ENCODE results near the gene CSDE1.

CSDE1 gene

DNA sequence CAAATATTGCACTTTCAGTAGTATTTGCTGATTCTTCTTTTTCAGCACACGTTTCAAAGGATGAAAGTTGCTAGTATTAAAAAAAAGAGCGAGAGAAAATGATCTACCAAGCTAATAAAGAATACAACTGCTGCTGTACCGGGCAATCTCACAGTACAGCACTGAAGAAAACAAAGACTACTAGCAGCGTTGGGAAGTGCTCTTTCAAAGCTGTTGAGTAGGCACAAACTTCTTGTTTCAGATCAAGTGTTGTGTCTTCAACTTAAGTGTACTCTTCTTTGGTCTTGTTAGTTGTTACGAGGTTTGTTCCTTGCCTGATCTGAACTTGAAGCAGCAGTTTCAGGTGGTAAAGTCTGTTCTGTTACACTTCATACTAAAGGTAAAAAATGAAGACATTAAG lies 7.9 kb downstream of the CSDE1 start:
- DNase-seq (ENCODE audit: low read depth in 2 of 2), result no peak

DNA sequence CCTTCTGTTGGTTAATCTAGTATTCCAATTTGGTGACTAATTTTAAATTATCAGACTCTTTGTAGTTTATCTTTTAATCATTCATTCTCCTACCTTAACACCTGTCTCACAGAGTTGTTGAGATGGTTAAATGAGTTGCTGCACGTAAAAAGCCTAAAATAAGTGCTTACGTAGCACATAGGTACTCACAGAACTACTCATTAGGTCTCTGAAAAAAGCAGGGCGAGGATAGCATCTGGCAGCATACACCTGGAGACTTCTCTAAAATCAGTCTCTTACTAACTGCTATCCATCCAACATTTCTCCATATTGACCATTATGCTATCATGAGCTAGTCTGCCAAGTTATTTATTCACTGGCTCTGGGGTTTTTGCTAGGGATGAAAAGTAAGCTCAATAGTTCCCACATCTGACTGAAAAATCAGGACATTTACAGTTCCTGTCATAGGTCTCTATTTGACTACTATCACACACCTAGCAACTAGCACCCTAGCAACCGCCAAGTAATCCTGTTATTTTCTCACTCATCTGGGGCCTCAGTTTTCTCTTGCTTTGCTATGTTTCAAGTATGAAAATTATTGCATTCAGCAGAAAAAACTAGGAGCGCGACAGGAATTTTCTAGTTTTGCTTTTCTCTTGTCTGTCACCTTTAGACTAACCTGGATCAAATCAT lies 11.2 kb downstream of the CSDE1 start:
- no peak for DNase-seq (ENCODE audit: low read depth in 2 of 2)

- DNase-seq (ENCODE audit: low read depth in 2 of 2), result no peak
Measured at GRCh38 chr1:114745291-114745690, 12.5 kb downstream of the CSDE1 start.

DNA sequence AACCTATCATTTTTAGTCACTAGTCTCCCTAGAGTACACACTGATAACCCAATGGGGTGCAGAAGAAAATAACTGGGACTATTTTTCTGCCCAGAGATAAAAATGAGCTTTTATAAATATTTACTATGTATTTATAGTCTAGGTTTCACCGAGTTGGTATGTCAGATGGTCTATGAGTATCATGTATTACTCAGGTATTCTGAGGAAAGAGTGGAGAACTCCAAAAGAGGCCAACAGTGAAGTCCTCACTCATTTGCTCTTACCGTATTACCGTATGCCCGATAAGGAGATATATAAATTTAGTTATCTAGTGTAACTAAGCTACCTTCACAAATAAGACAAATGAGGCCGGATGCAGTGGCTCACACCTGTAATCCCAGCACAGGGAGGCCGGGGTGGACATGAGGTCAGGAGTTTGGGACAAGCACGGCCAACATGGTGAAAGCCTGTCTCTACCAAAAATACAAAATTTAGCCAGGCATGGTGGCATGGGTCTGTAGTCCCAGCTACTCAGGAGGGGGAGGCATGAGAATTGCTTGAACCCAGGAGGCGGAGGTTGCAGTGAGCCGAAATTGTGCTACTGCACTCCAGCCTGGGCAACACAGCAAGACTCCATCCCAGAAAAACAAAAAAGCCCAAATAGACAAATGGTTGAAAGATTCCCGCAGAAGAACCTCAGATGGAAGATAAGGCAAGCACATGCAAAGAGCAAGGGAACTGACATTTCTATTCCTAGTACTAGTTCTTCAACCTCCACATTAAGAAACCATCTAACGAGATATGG lies 15.6 kb downstream of the CSDE1 start:
- no peak for DNase-seq (ENCODE audit: low read depth in 2 of 2)

GRCh38 chr1:114740331-114740730 lies 17.5 kb downstream of the CSDE1 start:
- no peak for DNase-seq (ENCODE audit: low read depth in 2 of 2)

DNA sequence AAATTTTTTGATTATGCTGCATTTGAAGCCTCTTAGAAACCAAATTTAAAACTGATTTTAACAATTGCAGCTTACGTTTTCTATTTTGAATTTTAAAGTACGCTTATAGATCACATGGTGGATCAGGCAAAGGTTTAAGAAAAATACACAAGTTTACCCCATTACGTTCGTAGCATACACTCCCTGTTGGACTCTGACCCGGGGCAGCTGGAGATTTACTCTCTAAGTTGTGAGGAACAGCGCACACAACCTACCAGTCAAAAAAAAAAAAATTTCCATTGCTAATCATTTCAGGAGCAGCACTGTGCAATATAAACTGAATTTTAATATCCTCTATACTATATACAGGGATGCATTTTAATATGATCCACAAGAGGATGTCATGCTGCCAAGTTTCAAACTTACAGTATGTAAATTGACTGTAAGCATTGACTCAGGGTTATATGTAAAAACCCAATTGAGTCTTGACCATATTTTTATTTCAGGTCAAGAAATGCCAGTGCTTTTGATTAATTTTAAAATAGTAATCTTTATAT lies 20.4 kb downstream of the CSDE1 start:
- no peak for DNase-seq (ENCODE audit: low read depth in 2 of 2)

DNA sequence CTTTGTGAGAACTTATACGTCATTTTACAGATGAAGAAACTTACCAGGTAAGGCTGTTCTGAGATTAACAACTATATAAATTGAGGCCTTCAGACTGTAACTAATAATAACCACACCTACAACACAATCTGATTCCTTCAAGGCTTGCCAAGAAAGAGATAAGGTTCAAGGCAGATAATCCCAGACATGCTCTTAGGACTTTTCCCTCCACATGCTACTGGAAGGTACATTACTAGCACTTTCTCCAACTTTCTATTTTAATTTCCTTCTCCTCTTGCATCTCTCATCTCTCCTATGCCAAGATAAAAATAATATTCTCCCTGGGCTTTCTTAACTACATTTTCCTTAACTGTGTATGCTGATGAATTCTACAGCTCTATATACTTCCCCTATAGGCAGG lies 22.3 kb downstream of the CSDE1 start:
- no peak for DNase-seq (ENCODE audit: low read depth in 2 of 2)

DNA sequence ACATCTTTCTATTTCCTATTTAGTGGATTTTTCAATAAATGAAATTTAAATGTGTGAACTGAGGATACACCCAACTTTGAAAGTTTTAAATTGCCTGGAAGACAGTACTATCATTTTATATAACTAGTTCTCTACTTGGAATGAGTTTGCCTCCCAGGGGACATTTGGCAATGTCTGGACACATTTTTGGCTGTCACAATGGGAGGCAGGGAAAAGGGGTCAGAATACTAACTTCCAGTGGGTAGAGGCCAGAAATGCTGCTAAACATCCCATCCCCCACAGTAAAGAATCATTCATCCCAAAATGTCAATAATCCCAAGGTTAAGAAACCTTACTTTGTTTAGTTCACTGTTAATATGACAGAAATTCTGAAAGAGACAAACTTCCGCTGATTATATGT lies 28.0 kb downstream of the CSDE1 start:
- DNase-seq (ENCODE audit: low read depth in 2 of 2), result no peak

DNA sequence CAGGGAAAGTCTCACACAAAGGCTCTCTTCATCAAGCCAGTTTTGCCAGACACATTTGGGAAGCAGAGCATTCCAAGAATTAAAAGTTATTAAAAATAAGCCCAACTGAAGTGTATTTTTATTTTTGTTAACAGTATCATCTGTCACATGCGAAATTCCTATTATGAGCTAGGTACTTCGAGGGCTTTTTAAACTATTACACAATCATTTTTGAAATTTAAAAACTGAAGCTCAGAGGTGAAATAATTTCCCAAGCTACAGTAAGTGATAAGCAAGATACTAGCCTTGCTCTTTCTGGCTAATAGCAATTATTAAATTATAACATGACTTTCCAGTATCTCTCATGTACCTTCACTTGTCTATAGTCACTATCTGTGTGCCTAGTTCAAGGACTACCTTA lies 29.2 kb downstream of the CSDE1 start:
- no peak for DNase-seq (ENCODE audit: low read depth in 2 of 2)

DNA sequence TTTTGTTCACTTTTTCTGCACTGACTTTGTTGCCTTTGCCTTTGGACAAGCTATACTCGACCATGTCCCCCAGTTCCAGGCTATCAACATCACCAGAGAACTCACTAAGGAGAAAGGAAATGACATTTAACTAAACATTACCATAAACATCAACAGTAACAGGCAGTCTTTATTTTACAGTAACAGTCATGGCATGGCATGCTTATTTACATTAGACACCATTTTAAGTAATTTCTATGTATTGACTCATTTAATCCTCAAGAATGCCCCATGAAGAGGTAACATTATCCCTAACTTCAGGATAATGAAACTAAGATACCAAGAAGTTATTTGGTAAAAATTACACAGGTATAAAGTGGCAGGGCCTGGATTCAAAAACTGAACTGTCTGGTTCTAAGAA lies 32.6 kb downstream of the CSDE1 start:
- no peak for DNase-seq (ENCODE audit: low read depth in 2 of 2)

DNA sequence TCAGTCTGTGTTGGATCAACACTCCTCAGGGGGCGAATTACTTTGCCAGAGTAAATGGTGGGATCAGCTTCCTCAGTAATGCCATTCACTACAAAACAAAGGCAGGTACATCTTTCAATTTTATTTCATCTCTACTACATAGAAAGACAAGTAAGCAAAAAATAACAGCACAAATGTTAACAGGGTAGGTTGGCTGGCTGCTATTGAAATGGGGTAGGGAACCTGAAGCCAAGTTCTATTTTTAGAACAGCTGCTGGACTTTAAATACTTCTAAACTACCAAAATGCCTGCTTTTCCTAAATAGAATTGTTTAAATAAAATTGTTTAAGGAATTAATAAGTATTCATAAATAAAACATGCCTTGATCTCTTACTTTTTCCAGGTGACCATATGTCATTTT lies 33.9 kb downstream of the CSDE1 start:
- no peak for DNase-seq (ENCODE audit: low read depth in 2 of 2)

DNA sequence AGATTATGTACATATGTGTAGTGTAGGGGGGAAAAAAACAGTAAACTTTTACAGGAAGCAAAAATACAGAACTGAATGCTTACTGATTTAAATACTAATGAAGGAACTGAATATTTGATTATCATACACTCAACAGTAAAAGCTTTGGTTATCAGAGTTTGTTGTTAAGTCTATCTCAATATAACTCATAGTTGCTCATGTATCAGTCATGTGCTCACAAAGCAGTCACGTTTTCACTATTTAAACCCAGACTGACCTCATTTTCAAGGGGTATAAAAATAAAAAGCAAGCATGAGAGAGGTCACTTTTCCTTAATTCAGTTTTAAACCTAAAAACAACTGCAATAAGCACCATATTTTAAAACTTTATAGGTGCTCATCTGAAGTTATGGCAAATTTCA lies 34.3 kb downstream of the CSDE1 start:
- no peak for DNase-seq (ENCODE audit: low read depth in 2 of 2)

DNA sequence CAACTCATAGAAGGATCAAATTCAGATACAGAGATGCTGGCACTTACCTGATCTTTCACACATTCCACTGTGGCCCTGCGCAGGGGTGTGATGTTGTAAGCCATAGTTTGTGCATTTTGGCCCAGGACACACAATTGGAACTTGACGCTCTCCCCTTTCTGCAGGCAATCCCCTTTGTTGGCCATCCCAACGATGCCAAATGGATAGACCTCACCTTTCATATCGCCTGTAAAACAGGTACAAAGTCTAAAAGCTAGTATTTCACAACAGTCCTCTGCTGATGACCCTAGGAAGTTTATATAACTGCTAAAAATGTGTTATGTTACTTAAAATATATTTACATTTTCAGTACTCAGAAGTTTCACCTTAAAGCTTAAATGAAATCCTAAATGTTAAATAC lies 37.3 kb downstream of the CSDE1 start:
- no peak for DNase-seq (ENCODE audit: low read depth in 2 of 2)

- DNase-seq (ENCODE audit: low read depth in 2 of 2), result no peak
Measured at GRCh38 chr1:114719424-114719787, 38.4 kb downstream of the CSDE1 start.

DNA sequence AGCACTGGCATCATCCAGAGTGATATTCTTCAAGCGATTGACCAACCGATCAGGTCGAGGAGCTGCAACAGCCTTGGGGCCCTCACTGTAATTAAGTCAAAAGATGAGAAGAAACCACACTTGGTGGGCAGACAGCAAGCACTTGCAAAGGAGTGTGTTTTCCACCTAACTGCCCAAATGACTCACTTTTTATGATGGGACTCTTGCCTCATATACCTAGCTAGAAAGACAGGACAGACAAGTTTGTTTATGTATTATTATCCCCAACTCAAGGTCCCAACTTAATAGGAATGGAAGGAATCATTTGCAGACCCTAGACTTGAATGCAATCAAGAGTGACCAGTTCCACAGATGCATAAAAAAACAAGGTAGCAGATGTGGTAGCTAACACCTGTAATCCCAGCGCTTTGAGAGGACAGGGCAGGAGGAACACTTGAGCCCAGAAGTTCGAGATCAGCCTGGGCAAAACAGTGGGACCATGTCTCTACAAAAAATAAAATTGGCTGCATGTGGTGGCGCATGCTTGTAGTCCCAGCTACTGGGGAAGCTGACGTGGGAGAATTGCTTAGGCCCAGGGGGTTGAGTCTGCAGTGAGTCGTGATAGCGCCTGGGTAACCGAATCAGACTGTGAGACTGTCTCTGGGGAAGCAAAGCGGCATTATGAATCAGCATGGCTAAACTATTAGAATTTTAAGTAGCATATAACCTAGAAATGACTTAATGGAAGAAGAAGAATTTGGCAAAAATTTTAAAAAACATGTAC lies 38.9 kb downstream of the CSDE1 start:
- no peak for DNase-seq (ENCODE audit: low read depth in 2 of 2)

- peak; percentile 94 to 95 for DNase-seq (ENCODE audit: low read depth in 2 of 2)
Measured at GRCh38 chr1:114716304-114717170, 41.2 kb downstream of the CSDE1 start, which contains the start of gene NRAS. Gene NRAS, minus strand, starts transcription at chr1:114716771. Its CDS starts 611 bp downstream, at chr1:114716160.

DNA sequence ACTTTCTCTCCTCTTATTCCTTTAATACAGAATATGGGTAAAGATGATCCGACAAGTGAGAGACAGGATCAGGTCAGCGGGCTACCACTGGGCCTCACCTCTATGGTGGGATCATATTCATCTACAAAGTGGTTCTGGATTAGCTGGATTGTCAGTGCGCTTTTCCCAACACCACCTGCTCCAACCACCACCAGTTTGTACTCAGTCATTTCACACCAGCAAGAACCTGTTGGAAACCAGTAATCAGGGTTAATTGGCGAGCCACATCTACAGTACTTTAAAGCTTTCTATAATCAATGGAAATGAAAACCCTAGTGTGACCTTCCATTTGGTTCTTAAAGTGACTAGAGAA lies 41.9 kb downstream of the CSDE1 start:
- DNase-seq (ENCODE audit: low read depth in 2 of 2), result no peak

- no peak for DNase-seq (ENCODE audit: low read depth in 2 of 2)
Measured at GRCh38 chr1:114712977-114713376, 44.8 kb downstream of the CSDE1 start.

- DNase-seq (ENCODE audit: low read depth in 2 of 2), result no peak
Measured at GRCh38 chr1:114710360-114710759, 47.4 kb downstream of the CSDE1 start.

DNA sequence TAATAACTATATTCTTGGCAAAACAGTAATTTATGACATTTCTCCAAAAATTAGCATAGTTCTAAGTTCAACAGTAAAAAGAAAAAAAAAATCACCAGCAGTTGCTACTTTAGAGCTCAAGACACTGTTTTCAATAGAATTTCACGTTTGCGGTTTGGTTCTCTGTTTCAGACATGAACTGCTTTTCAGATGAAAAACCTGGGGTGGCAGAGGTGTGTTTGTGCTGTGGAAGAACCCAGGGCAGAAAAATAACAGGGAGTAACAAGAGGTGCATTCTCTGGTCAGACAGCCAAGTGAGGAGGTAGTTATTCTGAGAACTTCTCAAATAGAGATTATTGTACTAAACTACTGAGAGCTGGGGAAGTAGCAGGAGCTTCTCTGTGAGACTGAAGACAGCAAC lies 50.2 kb downstream of the CSDE1 start:
- DNase-seq (ENCODE audit: low read depth in 2 of 2), result no peak

- no peak for DNase-seq (ENCODE audit: low read depth in 2 of 2)
Measured at GRCh38 chr1:114703242-114703641, 54.5 kb downstream of the CSDE1 start.

DNA sequence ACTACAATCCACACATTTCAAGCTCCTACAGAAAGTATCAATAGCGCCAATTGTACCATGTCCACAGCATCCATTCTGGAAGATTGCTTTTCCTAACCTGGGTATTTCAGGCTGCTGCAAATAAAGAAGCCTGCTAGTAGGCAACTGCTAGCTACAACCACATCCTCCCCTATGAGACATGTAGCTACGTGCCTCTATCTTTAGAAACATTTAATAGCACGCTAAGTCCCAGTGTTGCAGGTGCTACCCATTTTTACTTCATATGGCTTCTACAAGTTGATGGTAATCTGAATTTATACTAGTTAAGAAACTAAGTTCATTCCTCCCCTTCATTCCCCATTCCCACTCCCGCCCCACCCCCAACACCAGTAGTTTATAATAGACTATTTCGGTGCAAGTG lies 55.0 kb downstream of the CSDE1 start:
- no peak for DNase-seq (ENCODE audit: low read depth in 2 of 2)
